SK-N-SH treated with all-trans-retinoic acid at 6 μM for 48 hours (cell line): ENCODE results near the gene SHISA8.

Source experiments
- ATAC-seq: fragments of 200-7000 bp; cut with Tn5 transposase; 3 replicates; pipeline ENCODE4 v1.9.1; 2020; ENCODE audit warnings: mild to moderate bottlenecking, moderate library complexity
- ARNTL ChIP-seq: fragments of 450-650 bp; formaldehyde crosslinking; IDR thresholded peaks from 2 replicates; pipeline ENCODE4 v1.5.0; 2020; ENCODE audit warnings: low read depth, mild to moderate bottlenecking, moderate library complexity, borderline replicate concordance
- BACH2 ChIP-seq: fragments of 250-450 bp; sonication (Bioruptor Pico); IDR thresholded peaks from 2 replicates; pipeline ENCODE4 v1.9.0; 2021; ENCODE audit warnings: mild to moderate bottlenecking, borderline replicate concordance
- CREB5 ChIP-seq: fragments of 250-450 bp; sonication (Bioruptor Pico); IDR thresholded peaks from 2 replicates; pipeline ENCODE4 v1.5.1; 2020; ENCODE audit warnings: low read depth, mild to moderate bottlenecking, moderate library complexity
- CSDC2 ChIP-seq: fragments of 250-450 bp; sonication (Bioruptor Pico); IDR thresholded peaks from 2 replicates; pipeline ENCODE4 v1.5.0; 2020; ENCODE audit warnings: mild to moderate bottlenecking, moderate library complexity
- CSRNP3 ChIP-seq: fragments of 250-450 bp; sonication (Bioruptor Pico); IDR thresholded peaks from 2 replicates; pipeline ENCODE4 v1.5.1; 2021; ENCODE audit warnings: mild to moderate bottlenecking, moderate library complexity
- ESRRG ChIP-seq: fragments of 250-450 bp; sonication (Bioruptor Pico); IDR thresholded peaks from 2 replicates; pipeline ENCODE4 v1.6.1; 2021; ENCODE audit warnings: mild to moderate bottlenecking
- GLIS3 ChIP-seq: fragments of 250-450 bp; sonication (Bioruptor Pico); IDR thresholded peaks from 2 replicates; pipeline ENCODE4 v1.5.0; 2020; ENCODE audit warnings: mild to moderate bottlenecking, moderate library complexity
- ISL1 ChIP-seq: fragments of 250-450 bp; sonication (Bioruptor Pico); IDR thresholded peaks from 2 replicates; pipeline ENCODE4 v2.1.2; 2022; ENCODE audit warnings: mild to moderate bottlenecking, moderate library complexity
- OSR1 ChIP-seq: fragments of 250-450 bp; sonication (Bioruptor Pico); IDR thresholded peaks from 2 replicates; pipeline ENCODE4 v1.8.0; 2022; ENCODE audit warnings: moderate library complexity, mild to moderate bottlenecking, inconsistent platforms
- PATZ1 ChIP-seq: fragments of 250-450 bp; sonication (Bioruptor Pico); IDR thresholded peaks from 2 replicates; pipeline ENCODE4 v1.8.0; 2020; ENCODE audit warnings: mild to moderate bottlenecking, moderate library complexity, borderline replicate concordance
- POU6F1 ChIP-seq: fragments of 250-450 bp; sonication (Bioruptor Pico); IDR thresholded peaks from 2 replicates; pipeline ENCODE4 v1.8.0; 2021; ENCODE audit warnings: low read depth, mild to moderate bottlenecking, moderate library complexity, borderline replicate concordance
- PPARA ChIP-seq: fragments of 250-450 bp; sonication (Bioruptor Pico); IDR thresholded peaks from 2 replicates; pipeline ENCODE4 v1.5.0; 2020; ENCODE audit warnings: mild to moderate bottlenecking, borderline replicate concordance
- RARB ChIP-seq: fragments of 250-450 bp; sonication (Bioruptor Pico); IDR thresholded peaks from 2 replicates; pipeline ENCODE4 v1.8.0; 2021; ENCODE audit warnings: mild to moderate bottlenecking, moderate library complexity
- SNAI2 ChIP-seq: fragments of 250-450 bp; sonication (Bioruptor Pico); IDR thresholded peaks from 2 replicates; pipeline ENCODE4 v1.5.0; 2020; ENCODE audit warnings: mild to moderate bottlenecking, moderate library complexity
- TCF4 ChIP-seq: fragments of 250-450 bp; sonication (Bioruptor Pico); IDR thresholded peaks from 2 replicates; pipeline ENCODE4 v1.8.0; 2021; ENCODE audit warnings: mild to moderate bottlenecking, moderate library complexity, borderline replicate concordance
- TSHZ2 ChIP-seq: fragments of 250-450 bp; sonication (Bioruptor Pico); IDR thresholded peaks from 2 replicates; pipeline ENCODE4 v1.5.0; 2020; ENCODE audit warnings: mild to moderate bottlenecking, moderate library complexity
- ZC3H10 ChIP-seq: fragments of 250-450 bp; sonication (Bioruptor Pico); IDR thresholded peaks from 2 replicates; pipeline ENCODE4 v1.5.1; 2021; ENCODE audit warnings: mild to moderate bottlenecking, moderate library complexity
- ZFP30 ChIP-seq: fragments of 450-650 bp; formaldehyde crosslinking; IDR thresholded peaks from 2 replicates; pipeline ENCODE4 v1.5.0; 2022; ENCODE audit warnings: mild to moderate bottlenecking, moderate library complexity
- ZNF565 ChIP-seq: fragments of 450-650 bp; formaldehyde crosslinking; conservative IDR thresholded peaks from 2 replicates; pipeline ENCODE4 v1.5.0; 2020; ENCODE audit warnings: low read depth, mild to moderate bottlenecking, moderate library complexity
- ZNF70 ChIP-seq: fragments of 450-650 bp; formaldehyde crosslinking; IDR thresholded peaks from 2 replicates; pipeline ENCODE4 v1.5.0; 2020; ENCODE audit warnings: mild to moderate bottlenecking, moderate library complexity
- ZNF8 ChIP-seq: fragments of 450-650 bp; formaldehyde crosslinking; IDR thresholded peaks from 2 replicates; pipeline ENCODE4 v1.5.0; 2020; ENCODE audit warnings: mild to moderate bottlenecking, moderate library complexity

The SHISA8 gene

GRCh38 chr22:41885116-41885515 is 29.8 kb downstream of the SHISA8 start:
- TF ChIP-seq ZNF70 (CRISPR knock-in tag): no peak
- no peak for TF ChIP-seq GLIS3 (CRISPR knock-in tag)
- no peak for TF ChIP-seq ZC3H10 (CRISPR knock-in tag)
- TF ChIP-seq ZNF8 (CRISPR knock-in tag): no peak
- no peak for TF ChIP-seq TSHZ2 (CRISPR knock-in tag)
- no peak for TF ChIP-seq ZNF565
- TF ChIP-seq POU6F1: no peak
- no peak for TF ChIP-seq ZFP30 (CRISPR knock-in tag)
- TF ChIP-seq ARNTL (CRISPR knock-in tag): no peak
- TF ChIP-seq TCF4 (CRISPR knock-in tag): no peak
- TF ChIP-seq RARB (CRISPR knock-in tag): no peak
- no peak for TF ChIP-seq CREB5
- TF ChIP-seq SNAI2 (CRISPR knock-in tag): no peak
- TF ChIP-seq ISL1 (CRISPR knock-in tag): no peak
- no peak for TF ChIP-seq PATZ1 (CRISPR knock-in tag)
- TF ChIP-seq OSR1 (CRISPR knock-in tag): no peak
- TF ChIP-seq ESRRG (CRISPR knock-in tag): no peak
- TF ChIP-seq BACH2 (CRISPR knock-in tag): no peak
- TF ChIP-seq CSRNP3 (CRISPR knock-in tag): no peak
- TF ChIP-seq PPARA: no peak
- TF ChIP-seq, all 23 proteins: peak for 0
- no peak for ATAC-seq

- TF ChIP-seq TCF4 (CRISPR knock-in tag) (no peak), PATZ1 (CRISPR knock-in tag) (no peak), ISL1 (CRISPR knock-in tag) (no peak), CSRNP3 (CRISPR knock-in tag) (no peak), ARNTL (CRISPR knock-in tag) (no peak), POU6F1 (no peak), CSDC2 (no peak)
- no peak for ATAC-seq
Observed at GRCh38 chr22:41883400-41883799, 31.5 kb downstream of the SHISA8 start.
